HepG2 (cell line): ENCODE results near the gene DSTN. TPM values are rescaled to one million over a fixed set of nuclear protein-coding genes. Genes with fewer than 3 reads are reported as not detected.

ENCODE experiments used
- ATAC-seq: fragments of 200-7000 bp; cut with Tn5 transposase; 3 replicates; pipeline ENCODE4 v1.9.1; 2020; ENCODE audit warnings: mild to moderate bottlenecking, moderate library complexity
- BruUV-seq: library from RNA; stranded (reverse); fragments of 400-500 nt; replicated peaks from 2 replicates; lab custom pipeline; 2021; lab: Mats Ljungman, UMichigan
- CTCF ChIA-PET: fragments of 300-600 bp; formaldehyde crosslinking; extraction: SDS; loops from one replicate; lab custom pipeline; 2021; ENCODE audit warnings: low total read pairs, inconsistent platforms, low intra/inter-chr PET ratio; lab: Yijun Ruan, JAX
- POLR2A ChIA-PET: fragments of 350-600 bp; sonication (Branson Sonifier 250); formaldehyde crosslinking; loops from one replicate; lab custom pipeline; 2020; ENCODE audit warnings: antibody characterized with exemption, inconsistent platforms; lab: Yijun Ruan, JAX
- DNase-seq: peaks from one replicate; pipeline ENCODE4 v3.0.0-alpha.2; 2015; ENCODE audit warnings: low spot score
- FAIRE-seq: peaks from 3 replicates; lab custom pipeline; 2011; peaks lifted over from hg19 to GRCh38; lab: Jason Lieb, UNC
- H2AFZ ChIP-seq: one replicate; pipeline ENCODE4 v1.6.1; 2011; ENCODE audit warnings: low read length, inconsistent platforms
- H3K27ac ChIP-seq: fragments of 300-600 bp; 3 replicates; pipeline ENCODE4 v1.8.0; 2011; ENCODE audit warnings: mixed run types, mild to moderate bottlenecking, mixed read lengths, low read length, inconsistent platforms; ENCODE audit not compliant: insufficient read depth; ENCODE audit errors: extremely low read length
- H3K27me3 ChIP-seq, 2 experiments: fragments of 200-600 bp in 1 of 2; 2 replicates in 1 of 2; 3 replicates in 1 of 2; pipeline versions ENCODE4 v1.6.0 to v1.8.0; 2011; ENCODE audit warnings: low read length in 2 of 2, mild to moderate bottlenecking in 2 of 2, moderate library complexity in 2 of 2, inconsistent platforms in 1 of 2; ENCODE audit not compliant: insufficient read depth in 2 of 2, control insufficient read depth in 1 of 2
- H3K36me3 ChIP-seq, 2 experiments: fragments of 200-600 bp in 1 of 2; replicated peaks in 1 of 2; 2 replicates in 1 of 2; 3 replicates in 1 of 2; pipeline versions ENCODE4 v1.5.1 to v1.8.0; 2011; ENCODE audit warnings: low read length in 2 of 2, inconsistent platforms in 1 of 2; ENCODE audit not compliant: insufficient read depth in 2 of 2, control insufficient read depth in 1 of 2
- H3K4me1 ChIP-seq: 2 replicates; pipeline ENCODE4 v1.5.1; 2012; ENCODE audit warnings: low read length, inconsistent platforms; ENCODE audit not compliant: insufficient read depth
- H3K4me2 ChIP-seq: 2 replicates; pipeline ENCODE4 v1.6.0; 2011; ENCODE audit warnings: low read depth, low read length, inconsistent platforms
- H3K4me3 ChIP-seq, 3 experiments: fragments of 200-600 bp in 1 of 3; sonication (generic), shearing (Covaris generic) in 1 of 3; replicated peaks in 1 of 3; 2 replicates each; pipeline ENCODE4 v1.5.1; 2011 to 2016; ENCODE audit warnings: low read length in 3 of 3, inconsistent platforms in 2 of 3, low read depth in 2 of 3, mild to moderate bottlenecking in 2 of 3, control low read depth in 1 of 3, mixed read lengths in 1 of 3; ENCODE audit not compliant: insufficient read depth in 1 of 3
- H3K79me2 ChIP-seq: one replicate; pipeline ENCODE4 v1.6.1; 2011; ENCODE audit warnings: low read length, inconsistent platforms; ENCODE audit not compliant: insufficient read depth
- H3K9ac ChIP-seq: 2 replicates; pipeline ENCODE4 v1.6.0; 2011; ENCODE audit warnings: mild to moderate bottlenecking, low read depth, low read length, inconsistent platforms; ENCODE audit not compliant: insufficient read depth
- H3K9me3 ChIP-seq: 2 replicates; pipeline ENCODE4 v1.5.1; 2012; ENCODE audit warnings: mild to moderate bottlenecking, low read length
- H4K20me1 ChIP-seq: 2 replicates; pipeline ENCODE4 v1.6.0; 2011; ENCODE audit warnings: inconsistent platforms, mild to moderate bottlenecking, low read length, moderate library complexity; ENCODE audit not compliant: insufficient read depth
- AGO2 ChIP-seq: fragments of 200-400 bp; formaldehyde crosslinking; optimal IDR thresholded peaks from 2 replicates; pipeline ENCODE3; 2017; ENCODE audit warnings: mild to moderate bottlenecking, low read depth, low read length, moderate library complexity
- ARHGAP35 ChIP-seq: sonication (generic); formaldehyde crosslinking; IDR thresholded peaks from 2 replicates; pipeline ENCODE4 v1.9.0; 2022; ENCODE audit warnings: mild to moderate bottlenecking, inconsistent platforms, moderate library complexity, missing genetic modification reagents, borderline replicate concordance
- ATAD3A ChIP-seq: sonication (generic); formaldehyde crosslinking; IDR thresholded peaks from 2 replicates; pipeline ENCODE4 v1.4.0; 2020; ENCODE audit warnings: missing genetic modification reagents
- HNRNPLL ChIP-seq: fragments of 200-400 bp; formaldehyde crosslinking; IDR thresholded peaks from 2 replicates; pipeline ENCODE4 v1.6.1; 2017; ENCODE audit warnings: mild to moderate bottlenecking, low read depth, low read length; ENCODE audit not compliant: poor library complexity, severe bottlenecking
- POLR2A ChIP-seq, 2 experiments: IDR thresholded peaks; 2 replicates each; pipeline ENCODE4 v1.6.1; 2011; ENCODE audit warnings: low read depth in 2 of 2, low read length in 2 of 2, mild to moderate bottlenecking in 1 of 2, moderate library complexity in 1 of 2; ENCODE audit not compliant: insufficient read depth in 1 of 2
- POLR2AphosphoS5 ChIP-seq: IDR thresholded peaks from 2 replicates; pipeline ENCODE4 v1.6.1; 2012; ENCODE audit warnings: low read depth, low read length
- RBM22 ChIP-seq: fragments of 200-400 bp; formaldehyde crosslinking; optimal IDR thresholded peaks from 2 replicates; pipeline ENCODE3; 2017; ENCODE audit warnings: mild to moderate bottlenecking, low read length, moderate library complexity
- RBM39 ChIP-seq: fragments of 200-400 bp; formaldehyde crosslinking; IDR thresholded peaks from one replicate; pipeline ENCODE4 v1.6.1; 2018; ENCODE audit warnings: antibody characterized with exemption, mild to moderate bottlenecking, low read depth, low read length; ENCODE audit not compliant: poor library complexity, severe bottlenecking
- SIN3A ChIP-seq: IDR thresholded peaks from 2 replicates; pipeline ENCODE4 v1.6.1; 2011; ENCODE audit warnings: low read depth, mild to moderate bottlenecking, control low read depth, low read length, borderline replicate concordance
- SYNCRIP ChIP-seq: fragments of 200-400 bp; formaldehyde crosslinking; IDR thresholded peaks from 2 replicates; pipeline ENCODE4 v1.6.1; 2018; ENCODE audit warnings: mild to moderate bottlenecking, low read depth, low read length; ENCODE audit not compliant: insufficient read depth
- ZFP36L1 ChIP-seq: sonication (generic); formaldehyde crosslinking; IDR thresholded peaks from 2 replicates; pipeline ENCODE4 v1.8.0; 2022; ENCODE audit warnings: mild to moderate bottlenecking, missing genetic modification reagents, moderate library complexity
- ZNF354B ChIP-seq: sonication (generic); formaldehyde crosslinking; IDR thresholded peaks from 2 replicates; pipeline ENCODE4 v1.8.0; 2022; ENCODE audit warnings: mild to moderate bottlenecking, missing genetic modification reagents
- ZNF768 ChIP-seq: sonication (generic); formaldehyde crosslinking; IDR thresholded peaks from 2 replicates; pipeline ENCODE4 v1.4.0; 2020; ENCODE audit warnings: missing genetic modification reagents
- ZNF83 ChIP-seq: sonication (generic); formaldehyde crosslinking; IDR thresholded peaks from 2 replicates; pipeline ENCODE4 v1.4.0; 2020; ENCODE audit warnings: missing genetic modification reagents, mild to moderate bottlenecking, borderline replicate concordance
- ZNF883 ChIP-seq: sonication (generic); formaldehyde crosslinking; IDR thresholded peaks from 2 replicates; pipeline ENCODE4 v1.5.1; 2020; ENCODE audit warnings: mild to moderate bottlenecking, missing genetic modification reagents; ENCODE audit errors: not compliant biosample characterization
- ZNF891 ChIP-seq: sonication (generic); formaldehyde crosslinking; IDR thresholded peaks from 2 replicates; pipeline ENCODE4 v1.5.0; 2020; ENCODE audit warnings: mild to moderate bottlenecking, missing genetic modification reagents
- ZSCAN30 ChIP-seq: sonication (generic); formaldehyde crosslinking; IDR thresholded peaks from 2 replicates; pipeline ENCODE4 v1.5.0; 2020; ENCODE audit warnings: mild to moderate bottlenecking, missing genetic modification reagents
- WGBS: methylation state at CpG from one replicate; pipeline ENCODE4 v1.1.6; 2017; ENCODE audit warnings: low lambda C conversion rate; 5-methylcytosine and 5-hydroxymethylcytosine counted together
- in situ Hi-C: cut with HindIII; loops from 2 replicates; pipeline ENCODE4 v1.10.0; 2017; ENCODE audit warnings: low pct_unique_long_range_greater_than_20kb; ENCODE audit not compliant: extremely low pct_ligation_motif_present
- intact Hi-C: fragments of 100-400 bp; cut with micrococcal nuclease; formaldehyde crosslinking; loops from one replicate; pipeline ENCODE4 v1.10.0; 2022; ENCODE audit not compliant: unreplicated experiment
- polyA plus RNA-seq, 8 experiments: library from polyadenylated mRNA; depleted of rRNA in 3 of 8; stranded (reverse) in 7 of 8; unstranded in 1 of 8; fragments of >200 nt; fragmentation: Illumina TruSeq in 4 of 8; extraction: Trizol in 4 of 8; gene quantifications; 2 replicates each; pipeline versions ENCODE4 v1.2.1 to v1.2.3, GENCODE V29; 2011 to 2016; ENCODE audit warnings: low read depth in 4 of 8, missing spikeins in 1 of 8, mixed read lengths in 1 of 8; ENCODE audit not compliant: insufficient read depth in 1 of 8
- total RNA-seq, 5 experiments: library from RNA; depleted of rRNA; stranded (reverse); fragments of >200 nt; fragmentation: Illumina TruSeq; extraction: Trizol; gene quantifications; 2 replicates each; pipeline ENCODE4 v1.2.3, GENCODE V29; 2016; ENCODE audit warnings: low read depth in 1 of 5
- TF ChIP-seq, protein P1 (sequence below): IDR thresholded peaks from 2 replicates; pipeline ENCODE4 v1.6.1; 2016; ENCODE audit warnings: control low read depth
- TF ChIP-seq, protein P2 (sequence below): sonication (generic); formaldehyde crosslinking; IDR thresholded peaks from 2 replicates; pipeline ENCODE4 v1.8.0; 2022; ENCODE audit warnings: missing genetic modification reagents, mild to moderate bottlenecking, borderline replicate concordance

DSTN gene
- total and polyA plus RNA-seq, 2 of the 13 experiments (the other 11 are each of a cell fraction or from before 2014, with no cell fraction given): 27.6 to 106 TPM

DNA sequence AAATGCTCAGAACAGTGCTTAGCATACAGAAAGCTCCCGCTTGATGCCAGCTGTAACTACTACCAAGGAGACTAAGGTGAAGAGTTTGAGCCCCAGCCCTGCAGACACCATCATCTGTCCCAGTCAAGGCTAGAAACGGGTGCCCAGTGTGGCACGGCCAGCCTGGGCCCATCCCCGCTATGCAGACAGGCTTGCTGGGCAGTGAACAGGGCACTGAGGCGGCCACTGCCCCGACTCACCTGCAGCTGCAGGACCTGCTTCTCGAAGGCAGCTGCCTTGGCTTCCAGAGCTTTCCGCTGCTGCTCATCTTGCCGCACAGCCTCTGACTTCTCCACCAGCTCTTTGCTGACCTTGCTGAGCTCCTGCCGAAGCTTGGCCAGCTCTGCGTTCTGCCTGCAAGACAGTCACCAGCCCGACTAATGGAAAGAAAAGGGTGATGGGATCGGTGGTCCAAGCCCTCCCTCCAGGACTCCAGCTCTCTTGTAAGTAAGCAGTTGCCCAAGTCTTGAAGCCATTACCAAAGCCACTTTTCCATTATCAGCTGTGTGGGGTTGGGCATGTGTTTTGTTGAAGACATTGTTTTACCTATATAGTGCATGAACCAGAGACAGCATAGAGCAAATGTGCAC lies 63.5 kb downstream of the DSTN start (continued):
- TF ChIP-seq SIN3A (no peak), SYNCRIP (no peak), RBM22 (peak; percentile 90), POLR2A (IDR thresholded peaks at IDR 0.05; ENCODE audit: insufficient read depth in 1 of 2, low read depth in 2 of 2, low read length in 2 of 2) (peak in 1 of 2 experiments; percentile 38; a peak in 1 of 4 replicates), ZFP36L1 (CRISPR knock-in tag) (no peak), ZNF83 (CRISPR knock-in tag) (peak; percentile 2; the same call in 1 of the 2 replicates), ZSCAN30 (CRISPR knock-in tag) (no peak)
- TF ChIP-seq, protein P1, sequence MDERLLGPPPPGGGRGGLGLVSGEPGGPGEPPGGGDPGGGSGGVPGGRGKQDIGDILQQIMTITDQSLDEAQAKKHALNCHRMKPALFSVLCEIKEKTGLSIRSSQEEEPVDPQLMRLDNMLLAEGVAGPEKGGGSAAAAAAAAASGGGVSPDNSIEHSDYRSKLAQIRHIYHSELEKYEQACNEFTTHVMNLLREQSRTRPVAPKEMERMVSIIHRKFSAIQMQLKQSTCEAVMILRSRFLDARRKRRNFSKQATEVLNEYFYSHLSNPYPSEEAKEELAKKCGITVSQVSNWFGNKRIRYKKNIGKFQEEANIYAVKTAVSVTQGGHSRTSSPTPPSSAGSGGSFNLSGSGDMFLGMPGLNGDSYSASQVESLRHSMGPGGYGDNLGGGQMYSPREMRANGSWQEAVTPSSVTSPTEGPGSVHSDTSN (CRISPR knock-in tag): no peak
- TF ChIP-seq, protein P2, sequence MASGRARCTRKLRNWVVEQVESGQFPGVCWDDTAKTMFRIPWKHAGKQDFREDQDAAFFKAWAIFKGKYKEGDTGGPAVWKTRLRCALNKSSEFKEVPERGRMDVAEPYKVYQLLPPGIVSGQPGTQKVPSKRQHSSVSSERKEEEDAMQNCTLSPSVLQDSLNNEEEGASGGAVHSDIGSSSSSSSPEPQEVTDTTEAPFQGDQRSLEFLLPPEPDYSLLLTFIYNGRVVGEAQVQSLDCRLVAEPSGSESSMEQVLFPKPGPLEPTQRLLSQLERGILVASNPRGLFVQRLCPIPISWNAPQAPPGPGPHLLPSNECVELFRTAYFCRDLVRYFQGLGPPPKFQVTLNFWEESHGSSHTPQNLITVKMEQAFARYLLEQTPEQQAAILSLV (CRISPR knock-in tag): 0 out of 2 replicates have a peak, but pooled peaks have one; percentile 26

DNA sequence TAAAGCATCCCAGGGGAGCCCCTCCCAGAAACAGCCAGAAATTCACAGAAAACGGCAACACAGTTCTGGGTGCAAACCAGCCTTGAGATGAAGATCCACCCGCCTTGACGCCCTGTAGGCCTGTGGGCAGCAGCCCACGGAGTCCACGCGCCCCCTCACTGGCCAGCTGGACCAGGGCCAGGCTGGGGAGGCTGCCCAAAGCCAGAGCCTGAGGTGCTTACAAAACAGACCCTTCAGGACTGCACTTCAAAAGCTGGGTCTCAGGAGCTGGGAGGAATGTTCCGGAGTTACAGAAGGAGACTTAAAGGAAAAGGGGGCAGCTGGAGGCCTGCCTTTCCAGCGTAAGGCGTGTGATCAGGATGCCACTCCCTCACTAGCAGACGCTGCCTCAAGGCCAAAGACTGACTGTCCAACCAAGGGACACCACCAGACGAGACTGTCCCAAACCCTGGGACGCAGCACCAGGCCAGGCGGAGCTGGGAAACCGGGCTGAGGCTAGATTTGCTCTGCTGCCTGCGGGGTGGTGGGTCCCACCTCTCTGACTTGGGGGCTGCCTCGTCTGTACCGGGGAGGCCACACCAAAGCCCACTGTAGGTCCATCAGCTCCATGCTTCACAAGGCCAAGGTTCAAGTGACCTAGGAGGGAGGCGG lies 64.1 kb downstream of the DSTN start:
- Histone ChIP-seq H3K4me1 (peaks cover 11% of the 10 kb centered on the region), H3K9ac (no peak overlapping the region), H2AFZ (no peak overlapping the region), H3K9me3 (no peaks in the 10 kb centered on the region), H4K20me1 (peaks cover 27% of the 10 kb centered on the region; the same call in 1 of the 2 replicates), H3K27me3 (no peaks in the 10 kb centered on the region), H3K27ac (no peak overlapping the region), H3K36me3 (peaks cover 95 to 100% of the 10 kb centered on the region in 2 experiments), H3K79me2 (peaks cover 7% of the 10 kb centered on the region), H3K4me3 (no peak overlapping the region), H3K4me2 (no peak overlapping the region)
- FAIRE-seq: no peak
- POLR2A ChIA-PET: interaction anchor here (1.6 kb wide), 1 partner anchor 13 kb away, joined by 5 read pairs; no protein-coding TSS in a partner anchor
- WGBS: 97% methylated on average over 18 of the region's 18 CpGs
- ATAC-seq: no peak
- CTCF ChIA-PET: no interaction called here
- intact Hi-C loops: no loop called here
- no TSS peak for BruUV-seq
- in situ Hi-C loops: no loop called here
- DNase-seq: no peak
- TF ChIP-seq POLR2AphosphoS5: peak; percentile 22; the same call in 1 of the 2 replicates
- TF ChIP-seq AGO2: peak; percentile 96
- TF ChIP-seq HNRNPLL: peak; percentile 11
- no peak for TF ChIP-seq ATAD3A
- TF ChIP-seq ZNF768 (CRISPR knock-in tag): peak; percentile 26; the same call in 1 of the 2 replicates
- 0 out of 2 replicates have a peak, but pooled peaks have one; percentile 22 for TF ChIP-seq ARHGAP35 (CRISPR knock-in tag)
- peak in 1 of 2 experiments; percentile 29; a peak in 1 of 4 replicates for TF ChIP-seq POLR2A (IDR thresholded peaks at IDR 0.05; ENCODE audit: insufficient read depth in 1 of 2, low read depth in 2 of 2, low read length in 2 of 2)
- TF ChIP-seq RBM39: peak; percentile 1
- no peak for TF ChIP-seq ZNF354B (CRISPR knock-in tag)
- TF ChIP-seq ZNF883: no peak
- peak; percentile 59; the same call in 1 of the 2 replicates for TF ChIP-seq ZNF891 (CRISPR knock-in tag)
- peak; percentile 16 for TF ChIP-seq RBM22
